Caki2 (cell line): Measurements from ENCODE around the gene EIF1. TPM values are rescaled to one million over a fixed set of nuclear protein-coding genes. Genes with fewer than 3 reads are reported as not detected.
"Not testable (repeated sequence)": the region's sequence is repeated elsewhere in the genome, so short reads cannot be mapped to it uniquely, and the experiment has no call there.

Source experiments
- DNase-seq: peaks from one replicate; pipeline ENCODE4 v3.0.0-alpha.2; 2015; ENCODE audit warnings: low read depth
- in situ Hi-C: cut with HindIII; loops from 2 replicates; pipeline ENCODE4 v1.10.0; 2016; ENCODE audit warnings: low sequenced_read_pairs, low pct_unique_long_range_greater_than_20kb, mixed read lengths
- total RNA-seq: library from RNA; depleted of rRNA; stranded (reverse); fragments of >200 nt; shearing (Covaris generic); gene quantifications from 2 replicates; pipeline ENCODE4 v1.2.3, GENCODE V29; 2014; ENCODE audit warnings: low replicate concordance

The EIF1 gene
- total RNA-seq, 1 experiment from 2014 or later: 50.9 TPM

DNA sequence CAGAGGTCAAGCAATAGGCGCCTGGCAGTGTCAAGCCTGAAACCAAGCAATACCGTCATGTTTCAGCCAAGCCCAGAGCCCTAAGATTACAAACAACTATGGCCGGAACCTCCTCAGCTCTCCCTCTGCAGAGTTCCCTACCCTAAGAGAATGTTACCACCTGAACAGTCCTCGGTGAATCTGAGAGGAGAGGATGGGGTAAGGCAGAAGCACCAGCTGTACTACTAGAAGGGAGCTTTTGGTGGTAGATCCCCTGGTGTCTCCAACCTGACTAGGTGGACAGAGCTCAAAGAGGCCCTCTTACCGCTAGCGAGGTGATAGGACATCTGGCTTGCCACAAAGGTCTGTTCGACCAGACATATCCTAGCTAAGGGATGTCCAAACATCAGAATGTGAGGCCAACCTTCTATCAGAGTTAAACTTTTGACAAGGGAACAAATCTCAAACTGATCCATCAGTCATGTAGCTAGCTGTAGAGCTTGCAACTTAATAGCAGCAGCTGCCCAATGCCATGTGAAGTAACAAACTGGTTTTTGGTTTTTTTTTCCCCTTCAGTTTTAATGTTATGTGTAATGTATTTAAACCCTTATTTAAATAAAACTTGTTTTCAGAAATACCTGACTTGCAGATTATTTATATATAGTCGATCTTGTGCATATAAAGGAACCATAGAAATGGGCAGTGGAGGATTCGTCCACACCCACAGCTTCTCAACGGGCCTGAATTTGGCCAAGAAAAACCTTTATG, 2.5 kb downstream of the EIF1 start:
- in situ Hi-C loops: no loop called here
- no peak for DNase-seq

DNA sequence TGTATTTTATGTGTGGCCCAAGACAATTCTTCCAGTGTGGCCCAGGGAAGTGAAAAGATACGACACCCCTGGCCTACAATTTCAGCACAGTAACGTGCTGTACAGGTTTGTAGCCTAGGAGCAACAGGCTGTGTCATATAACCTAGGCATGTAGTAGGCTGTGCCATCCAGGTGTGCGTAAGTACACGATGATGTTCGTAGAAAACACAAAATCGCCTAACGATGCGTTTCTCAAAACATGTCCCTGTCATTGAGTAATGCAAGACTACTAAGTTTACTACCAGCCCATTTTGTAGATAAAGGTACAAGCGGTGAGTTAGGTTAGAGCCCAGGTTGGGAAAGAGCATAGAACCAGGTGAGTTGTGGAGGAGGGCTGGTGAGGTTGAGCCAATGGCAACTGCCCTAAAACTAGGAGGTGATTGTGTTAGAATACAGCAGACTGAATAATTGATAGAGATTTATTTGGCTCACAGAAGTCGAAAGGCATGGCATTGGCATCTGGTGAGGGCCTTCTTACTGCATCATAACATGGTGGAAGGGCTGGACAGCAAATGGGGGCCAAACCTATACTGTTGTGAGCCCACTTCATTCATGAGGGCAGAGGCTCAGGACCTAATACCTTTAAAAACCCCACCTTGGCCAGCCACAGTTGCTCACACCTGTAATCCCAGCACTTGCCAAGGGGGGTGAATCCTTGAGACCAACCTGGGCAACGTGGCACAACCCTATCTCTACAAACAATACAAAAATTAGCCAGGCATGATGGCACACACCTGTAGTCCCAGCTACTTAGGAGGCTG, 4.2 kb downstream of the EIF1 start:
- no peak for DNase-seq
- in situ Hi-C loops: no loop called here

DNA sequence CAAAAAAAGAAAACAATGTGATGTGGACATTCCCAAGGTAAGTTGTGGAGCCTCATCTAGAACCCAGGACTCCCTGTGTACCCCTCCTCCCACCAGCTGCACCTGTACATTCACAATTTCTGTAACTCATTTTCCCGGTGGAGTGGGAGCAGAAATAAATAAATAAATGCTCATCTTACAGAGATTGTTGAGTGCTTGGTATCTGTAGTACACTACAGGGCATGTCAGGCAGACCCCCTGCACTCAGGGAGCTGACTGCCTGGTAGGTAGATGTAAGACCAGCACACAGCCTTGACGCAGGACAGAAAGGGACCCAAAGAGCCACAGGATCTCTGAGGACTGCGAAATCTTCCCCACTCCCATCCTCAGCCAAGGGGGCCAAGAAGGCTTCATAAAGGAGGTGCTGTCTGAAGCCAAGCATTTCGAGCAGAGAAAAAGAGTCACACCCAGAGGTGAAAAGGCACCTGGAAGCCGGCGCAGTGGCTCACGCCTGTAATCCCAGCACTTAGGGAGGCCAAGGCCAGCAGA, 6.5 kb downstream of the EIF1 start:
- DNase-seq: no peak
- in situ Hi-C loops: no loop called here

DNA sequence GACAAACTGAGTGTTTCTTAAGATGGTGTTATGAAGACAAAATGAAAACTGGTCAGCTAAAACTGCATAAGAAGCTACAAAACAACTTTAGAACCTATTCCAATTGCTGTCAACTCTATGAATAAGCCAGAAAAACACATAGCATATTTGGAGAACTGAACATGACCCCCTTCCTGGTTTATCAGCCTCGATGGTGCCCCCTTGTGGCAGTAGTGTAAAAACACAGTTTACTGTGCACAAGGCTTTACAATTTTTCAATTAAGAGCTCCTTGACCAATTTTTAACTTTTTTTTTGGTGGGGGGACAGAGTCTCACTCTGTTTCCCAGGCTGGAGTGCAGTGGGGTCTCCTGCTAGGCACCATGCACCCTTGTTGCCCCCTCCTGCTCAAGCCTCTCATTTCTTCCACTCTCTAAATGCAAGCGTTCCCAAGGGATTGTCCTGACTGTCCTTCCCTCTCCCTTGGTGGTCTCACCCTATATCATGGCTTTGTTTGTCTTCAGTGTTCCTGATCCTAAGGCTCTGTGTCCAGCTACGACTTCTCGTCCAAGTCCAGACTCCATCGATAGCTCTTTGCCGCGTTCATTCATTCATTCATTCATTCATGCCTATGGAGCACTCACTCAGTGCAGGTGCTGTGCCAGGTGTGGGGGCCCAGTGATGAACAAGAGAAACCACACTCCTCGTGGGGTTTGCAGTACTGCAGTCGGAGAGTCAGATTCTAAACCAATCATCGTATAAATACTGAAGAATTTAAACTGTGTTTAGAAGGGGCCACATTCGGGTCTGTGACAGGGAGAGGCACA, 7.5 kb downstream of the EIF1 start:
- in situ Hi-C loops: no loop called here
- DNase-seq: no peak

DNA sequence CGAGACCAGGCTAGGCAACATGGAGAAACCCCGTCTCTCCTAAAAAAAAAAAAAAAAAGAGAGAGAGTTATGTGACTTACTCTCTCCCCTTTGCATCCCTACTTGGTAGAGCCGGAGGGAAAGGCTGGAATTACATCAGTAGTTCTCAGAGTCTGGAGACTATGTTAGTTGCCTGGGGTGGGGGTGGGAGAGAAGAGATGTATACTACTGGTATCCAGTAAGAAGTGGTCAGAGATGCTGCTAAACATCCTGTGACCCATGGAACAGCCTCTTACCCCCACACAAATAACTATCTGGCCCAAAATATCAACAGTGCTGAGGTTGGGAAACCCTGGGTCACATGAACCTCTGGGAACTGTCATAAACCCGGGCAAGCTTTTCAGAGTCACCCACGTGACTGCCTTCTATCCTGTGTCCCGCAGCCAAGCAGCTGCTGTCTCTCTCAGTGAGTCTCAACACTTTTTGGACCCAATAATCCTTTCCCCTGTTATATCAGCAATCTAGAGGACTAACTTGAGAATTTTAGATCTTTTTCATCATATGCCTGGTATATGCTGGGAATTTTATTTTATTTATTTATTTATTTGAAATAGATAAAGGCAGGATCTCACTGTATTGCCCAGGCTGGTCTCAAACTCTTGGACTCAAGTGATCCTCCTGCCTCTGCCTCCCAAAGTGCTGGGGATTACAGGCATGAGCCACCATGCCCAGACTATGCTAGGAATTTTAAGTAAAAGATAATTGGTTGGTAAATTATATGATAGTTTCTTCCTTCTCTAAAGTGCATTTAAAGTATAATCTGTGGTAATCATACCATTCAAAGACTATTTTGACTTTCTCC, 8.7 kb downstream of the EIF1 start:
- in situ Hi-C loops: no loop called here
- DNase-seq: no peak

DNA sequence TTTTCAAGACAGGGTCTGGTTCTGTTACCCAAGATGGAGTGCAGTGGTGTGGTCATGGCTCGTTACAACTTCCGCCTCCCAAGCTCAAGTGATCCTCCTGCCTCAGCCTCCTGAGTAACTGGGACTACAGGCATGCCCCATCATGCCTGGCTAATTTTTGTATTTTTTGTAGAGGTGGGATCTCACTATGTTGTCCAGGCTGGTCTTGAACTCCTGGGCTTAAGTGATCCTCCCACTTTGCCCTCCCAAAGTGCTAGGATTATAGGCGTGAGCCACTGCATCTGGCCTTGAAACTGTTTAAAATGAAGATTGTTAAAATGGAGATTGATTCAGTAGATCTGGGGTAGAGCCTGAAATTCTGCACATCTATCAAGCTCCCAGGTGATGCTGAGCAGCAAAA, 12.2 kb downstream of the EIF1 start:
- in situ Hi-C loops: loop anchor here (25.0 kb wide), 2 partner anchors 111 to 286 kb away; partner anchors contain the start of genes FKBP10 and P3H4
- DNase-seq: not testable (repeated sequence)

DNA sequence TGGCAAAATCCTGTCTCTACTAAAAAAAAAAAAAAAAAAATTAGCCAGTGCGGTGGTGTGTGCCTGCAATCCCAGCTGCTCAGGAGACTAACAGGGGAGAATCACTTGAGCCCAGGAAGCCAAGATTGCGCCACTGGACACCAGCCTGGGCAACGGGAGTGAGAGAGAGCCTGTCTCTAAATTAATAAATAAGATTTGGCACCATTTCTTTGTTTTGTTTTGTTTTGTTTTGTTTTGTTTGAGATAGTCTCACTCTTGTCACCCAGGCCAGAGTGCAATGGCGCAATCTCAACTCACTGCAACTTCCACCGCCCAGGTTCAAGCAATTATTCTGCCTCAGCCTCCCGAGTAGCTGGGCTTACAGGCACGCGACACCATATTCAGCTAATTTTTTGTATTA, 14.0 kb downstream of the EIF1 start:
- DNase-seq: no peak
- in situ Hi-C loops: loop anchor here (25.0 kb wide), 2 partner anchors 110 to 285 kb away; partner anchors contain the start of genes FKBP10 and P3H4

DNA sequence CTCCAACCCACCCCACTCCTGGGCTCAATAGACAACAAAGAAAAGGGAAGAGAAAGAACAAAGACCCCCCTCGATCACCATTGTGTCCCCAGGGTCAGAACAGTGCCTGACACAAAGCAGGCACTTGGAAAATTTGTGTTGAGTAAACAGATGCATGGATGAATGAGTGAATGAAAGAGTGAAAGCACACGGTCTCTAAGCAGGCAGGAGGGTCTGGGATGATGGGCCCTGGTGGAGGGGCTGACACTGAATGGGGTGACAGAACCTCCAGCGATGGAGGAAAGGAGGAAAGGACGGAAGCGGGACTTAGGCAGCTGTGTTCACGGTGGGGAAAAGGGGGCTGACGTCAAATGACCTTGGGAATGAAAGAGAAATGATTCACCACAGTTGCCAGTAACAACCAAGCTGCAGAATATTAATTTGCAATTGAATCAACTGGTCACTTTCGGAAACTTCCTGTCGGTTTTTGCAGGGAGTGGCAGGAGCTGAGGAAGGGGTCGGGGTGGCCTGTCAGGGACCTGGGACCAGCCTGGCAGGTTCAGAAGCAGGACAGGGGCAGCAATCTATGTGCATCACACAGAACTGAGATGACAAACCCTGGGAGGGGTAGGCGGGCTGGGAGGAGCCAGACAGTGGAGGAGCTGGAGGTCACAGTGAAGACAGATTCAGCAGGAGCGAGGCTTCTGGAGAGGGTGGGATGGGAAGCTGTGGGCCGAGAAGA, 16.7 kb downstream of the EIF1 start:
- in situ Hi-C loops: loop anchor here (25.0 kb wide), 2 partner anchors 107 to 282 kb away; partner anchors contain the start of genes FKBP10 and P3H4
- DNase-seq: no peak

DNA sequence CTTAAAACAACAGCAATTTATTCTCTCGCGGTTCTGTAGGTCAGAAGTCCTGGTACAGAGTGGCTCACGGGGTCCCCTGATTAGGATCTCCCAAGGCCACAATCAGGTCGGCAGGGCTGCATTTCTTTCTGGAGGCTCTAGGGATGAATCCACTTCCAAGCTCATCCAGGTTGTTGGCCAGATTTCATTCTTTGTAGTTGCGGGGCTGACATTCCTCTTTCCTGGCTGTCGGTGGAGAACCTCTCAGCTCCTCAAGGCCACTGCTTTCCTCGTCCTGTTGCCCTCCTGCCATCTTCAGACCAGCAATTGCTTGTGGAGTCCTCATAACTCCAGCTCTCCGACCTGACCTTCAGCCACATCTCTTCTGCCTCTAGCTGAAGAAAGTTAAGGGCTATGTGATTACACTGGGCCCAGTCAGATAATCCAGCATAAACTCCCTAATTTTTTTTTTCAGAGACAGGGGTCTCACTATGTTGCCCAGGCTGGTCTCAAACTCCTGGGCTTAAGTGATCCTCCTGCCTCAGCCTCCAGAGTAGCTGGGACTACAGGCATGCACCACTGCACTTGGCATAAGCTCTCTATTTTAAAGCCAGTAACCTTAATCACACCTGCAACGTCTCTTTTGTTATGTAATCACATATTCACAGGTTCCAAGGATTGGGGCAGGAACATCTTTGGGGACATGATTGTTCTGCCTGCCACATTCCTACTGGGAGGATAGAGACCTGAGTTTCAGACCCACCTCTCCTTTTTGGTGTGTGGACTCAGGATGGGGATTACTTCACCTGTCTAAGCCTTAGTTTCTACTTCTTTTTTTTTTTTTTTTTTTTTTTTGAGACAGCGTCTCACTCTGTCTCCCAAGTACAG, 19.4 kb downstream of the EIF1 start:
- in situ Hi-C loops: loop anchor here (25.0 kb wide), 2 partner anchors 104 to 279 kb away; partner anchors contain the start of genes FKBP10 and P3H4
- no peak for DNase-seq

DNA sequence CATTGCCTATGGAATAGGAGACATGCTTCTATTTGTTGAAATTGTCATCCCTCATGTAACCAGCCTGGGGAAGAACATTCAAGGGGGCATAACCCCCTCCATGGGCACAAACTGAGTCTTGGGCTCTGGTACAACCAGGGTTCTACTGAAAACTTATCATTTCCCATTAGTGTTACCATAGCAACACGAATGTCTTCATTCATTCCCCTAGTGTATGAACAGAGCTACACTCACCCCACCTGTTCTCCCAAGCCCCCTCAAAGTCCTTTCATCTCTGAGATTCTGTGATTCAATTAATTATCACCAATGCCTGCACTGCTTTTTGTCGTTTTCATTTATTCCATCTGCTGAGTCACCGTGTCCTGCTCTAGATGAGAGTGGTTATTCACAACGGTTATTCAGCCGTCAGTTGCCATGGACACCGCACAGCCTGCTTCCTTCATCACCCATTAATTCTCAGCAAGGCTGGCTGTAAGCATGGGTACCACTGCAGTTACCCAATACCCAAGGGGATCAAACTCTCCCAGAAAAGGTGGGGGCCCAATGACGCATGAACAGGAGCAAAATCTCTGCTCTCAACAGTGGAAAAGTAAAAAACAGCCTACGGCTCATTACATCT, 21.9 kb downstream of the EIF1 start:
- DNase-seq: peak; percentile 83
- in situ Hi-C loops: loop anchor here (25.0 kb wide), 2 partner anchors 102 to 277 kb away; partner anchors contain the start of genes FKBP10 and P3H4

DNA sequence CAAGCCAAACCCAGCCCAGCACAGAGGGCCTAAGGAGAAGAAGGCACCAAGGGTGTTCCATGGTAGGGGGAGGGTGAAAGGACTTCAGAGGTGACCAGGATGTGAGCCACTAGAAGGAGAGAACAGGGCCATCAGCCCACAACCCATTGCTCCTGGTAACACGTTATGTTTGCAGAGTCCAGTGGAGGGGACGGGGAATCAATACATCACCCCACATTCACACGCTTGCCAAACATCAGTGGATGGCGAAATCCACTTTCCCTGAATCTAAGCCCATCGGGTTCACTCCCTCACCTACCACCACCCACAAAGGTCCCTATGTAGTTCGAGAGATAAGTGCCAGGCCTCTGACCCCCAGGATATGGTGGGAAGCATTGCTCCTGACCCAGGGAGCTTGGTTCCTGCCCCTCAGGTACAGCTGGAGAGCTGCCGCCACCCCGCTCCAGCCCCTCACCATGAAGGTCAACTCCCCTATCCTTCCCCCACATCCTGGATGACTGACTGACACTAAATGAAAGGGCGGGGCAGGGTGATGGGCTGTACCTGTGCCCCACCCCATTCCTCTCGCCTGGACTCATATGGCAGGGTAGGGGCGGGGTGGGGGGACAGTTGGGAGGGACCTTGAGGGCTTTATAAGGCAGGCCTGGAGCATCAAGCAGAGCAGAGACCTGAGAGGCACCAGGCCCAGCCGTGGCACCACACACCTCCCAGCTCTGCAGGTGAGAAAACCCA, 23.1 kb downstream of the EIF1 start, which contains the start of gene GAST:
TSS of gene GAST (plus strand) at position 663 of the 732 bp plus-strand sequence. CDS start 3,106 bp downstream, outside the sequence.
- in situ Hi-C loops: loop anchor here (25.0 kb wide), 2 partner anchors 100 to 275 kb away; partner anchors contain the start of genes FKBP10 and P3H4

DNA sequence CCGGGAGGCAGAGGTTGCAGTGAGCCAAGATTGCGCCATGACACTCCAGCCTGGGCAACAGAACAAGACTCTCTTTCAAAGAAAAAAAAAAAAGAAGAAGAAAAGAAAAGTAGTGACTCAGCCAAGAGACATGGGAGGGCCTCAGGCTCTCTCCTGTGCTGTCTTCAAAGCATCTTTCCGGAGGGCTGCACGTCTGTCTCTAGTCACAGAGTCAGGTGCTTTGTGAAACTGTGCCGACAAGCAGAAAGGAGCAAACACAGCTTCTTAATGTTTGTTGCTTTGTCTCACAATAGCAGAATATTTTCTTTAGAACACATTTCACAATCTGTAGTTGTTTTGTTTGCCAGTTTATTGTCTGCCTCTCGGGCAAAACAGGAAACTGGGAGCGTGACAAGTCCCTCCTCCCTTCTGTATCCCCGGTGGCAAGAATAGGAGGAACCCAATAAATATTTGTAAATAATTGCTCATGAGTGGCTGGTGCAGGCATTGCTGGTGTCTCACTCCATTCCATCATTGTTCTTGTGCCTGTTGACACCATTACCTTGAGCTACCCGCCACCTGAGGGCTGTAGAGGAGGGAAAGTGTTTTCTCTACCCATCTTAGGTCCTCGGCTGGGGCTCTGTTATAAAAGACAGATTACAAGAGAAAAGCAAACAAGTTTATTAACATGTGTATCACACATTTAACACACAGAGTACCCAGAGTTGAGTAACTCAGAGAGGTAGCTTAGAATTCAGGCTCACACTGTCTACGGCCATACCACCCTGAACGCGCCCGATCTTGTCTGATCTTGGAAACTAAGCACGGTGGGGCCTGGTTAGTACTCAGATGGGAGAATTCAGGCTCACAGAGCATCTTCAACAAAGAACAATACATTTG, 29.0 kb downstream of the EIF1 start:
- in situ Hi-C loops: loop anchor here (25.0 kb wide), 2 partner anchors 95 to 270 kb away; partner anchors contain the start of genes FKBP10 and P3H4
- peak; percentile 56 for DNase-seq

More for the DNA sequence above, 23.1 kb downstream of the EIF1 start, which contains the start of gene GAST:
- DNase-seq: no peak

DNA sequence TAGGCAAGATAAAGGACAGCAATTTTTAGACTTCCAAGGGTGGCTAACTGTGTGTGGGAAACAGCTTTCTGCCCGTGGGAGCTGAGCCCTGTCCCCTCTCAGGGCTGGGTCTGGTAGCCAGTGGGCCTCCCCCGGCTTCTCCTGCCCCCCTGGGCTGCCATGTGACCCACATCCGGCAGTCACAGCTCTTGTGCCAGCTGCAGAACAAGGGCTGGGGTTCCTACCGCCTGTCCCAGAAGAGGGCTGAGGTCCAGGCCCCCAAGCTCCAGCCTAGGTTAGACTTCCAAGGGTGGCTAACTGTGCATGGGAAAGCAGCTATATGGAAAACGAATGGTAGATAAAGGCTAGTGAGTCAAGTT, 29.6 kb downstream of the EIF1 start:
- DNase-seq: no peak
- in situ Hi-C loops: loop anchor here (25.0 kb wide), 2 partner anchors 94 to 269 kb away; partner anchors contain the start of genes FKBP10 and P3H4

DNA sequence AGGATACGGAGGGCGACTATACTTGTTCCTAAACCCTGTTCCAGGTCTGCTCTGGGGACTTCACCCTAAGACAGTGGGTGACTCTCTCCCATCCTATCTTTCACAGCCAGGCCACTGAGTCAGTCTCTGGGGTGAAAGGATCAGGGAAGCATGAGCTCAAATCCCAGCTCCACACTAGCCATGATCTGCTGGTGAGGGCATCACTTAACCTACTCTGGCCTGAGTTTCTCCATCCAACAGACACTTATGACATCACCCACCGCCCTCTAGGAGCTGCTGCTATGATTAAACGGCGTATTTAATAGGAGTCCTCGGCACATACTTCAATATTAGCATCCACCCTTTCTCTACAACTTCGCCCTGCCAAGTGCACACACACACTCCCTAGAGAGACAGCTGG, 33.5 kb downstream of the EIF1 start:
- in situ Hi-C loops: loop anchor here (25.0 kb wide), 2 partner anchors 90 to 265 kb away; partner anchors contain the start of genes FKBP10 and P3H4

More for the DNA sequence above, 33.5 kb downstream of the EIF1 start:
- DNase-seq: no peak
